Karpas-422 (cell line): ENCODE data around the gene TRIP13. TPM values are rescaled to one million over a fixed set of nuclear protein-coding genes. Genes with fewer than 3 reads are reported as not detected.

Source experiments
- DNase-seq: peaks from one replicate; pipeline ENCODE4 v3.0.0-alpha.2; 2015
- H2AFZ ChIP-seq: fragments of 200-600 bp; sonication (generic); 2 replicates; pipeline ENCODE4 v1.6.1; 2014; ENCODE audit warnings: antibody characterized with exemption, low read length, mixed read lengths
- H3K27ac ChIP-seq: fragments of 200-600 bp; sonication (generic); 2 replicates; pipeline ENCODE4 v1.5.1; 2014; ENCODE audit warnings: mild to moderate bottlenecking, low read length, moderate library complexity
- H3K27me3 ChIP-seq: fragments of 200-600 bp; sonication (generic); 2 replicates; pipeline ENCODE4 v1.6.1; 2014; ENCODE audit warnings: low read length, mixed read lengths
- H3K36me3 ChIP-seq: fragments of 200-600 bp; sonication (generic); 2 replicates; pipeline ENCODE4 v1.6.1; 2014; ENCODE audit warnings: low read length, mixed read lengths; ENCODE audit not compliant: insufficient read depth
- H3K4me1 ChIP-seq: fragments of 200-600 bp; sonication (generic); 2 replicates; pipeline ENCODE4 v1.6.1; 2014; ENCODE audit warnings: mild to moderate bottlenecking, low read length, mixed read lengths
- H3K4me2 ChIP-seq: fragments of 200-600 bp; sonication (generic); 2 replicates; pipeline ENCODE4 v1.6.1; 2014; ENCODE audit warnings: low read length, low read depth, mild to moderate bottlenecking; ENCODE audit not compliant: poor library complexity, severe bottlenecking
- H3K4me3 ChIP-seq: fragments of 200-600 bp; sonication (generic); 2 replicates; pipeline ENCODE4 v1.5.1; 2014; ENCODE audit warnings: mild to moderate bottlenecking, antibody characterized with exemption, low read length, mixed read lengths
- H3K79me2 ChIP-seq: fragments of 200-600 bp; sonication (generic); 2 replicates; pipeline ENCODE4 v1.6.1; 2014; ENCODE audit warnings: mild to moderate bottlenecking, low read length, mixed read lengths
- H3K9ac ChIP-seq: fragments of 200-600 bp; sonication (generic); 2 replicates; pipeline ENCODE4 v1.6.0; 2014; ENCODE audit warnings: low read length
- H3K9me2 ChIP-seq: fragments of 200-600 bp; sonication (generic), shearing (Covaris generic); replicated peaks from 2 replicates; pipeline ENCODE4 v1.6.0; 2014; ENCODE audit warnings: mild to moderate bottlenecking, low read length, moderate library complexity; ENCODE audit not compliant: insufficient read depth
- H3K9me3 ChIP-seq: fragments of 300-700, 200-600 bp; sonication (generic); 2 replicates; pipeline ENCODE4 v1.6.1; 2014; ENCODE audit warnings: low read length, mixed read lengths
- H4K20me1 ChIP-seq: fragments of 200-600 bp; sonication (generic); 2 replicates; pipeline ENCODE4 v1.6.1; 2014; ENCODE audit warnings: mild to moderate bottlenecking, antibody characterized with exemption, low read length, low read depth; ENCODE audit not compliant: insufficient read depth
- total RNA-seq: library from RNA; depleted of rRNA; stranded (reverse); fragments of >200 nt; shearing (Covaris generic); gene quantifications from 2 replicates; pipeline ENCODE4 v1.2.3, GENCODE V29; 2014; ENCODE audit warnings: low replicate concordance

Gene TRIP13
- total RNA-seq, 1 experiment from 2014 or later: 16.3 TPM

- no peak overlapping the region for H2AFZ ChIP-seq
- no peak overlapping the region for H3K4me2 ChIP-seq
- H3K79me2 ChIP-seq: peaks cover 90% of the 10 kb centered on the region
- peaks cover 21% of the 10 kb centered on the region for H3K4me1 ChIP-seq
- peaks cover 46% of the 10 kb centered on the region for H3K36me3 ChIP-seq
- H3K27ac ChIP-seq: no peak overlapping the region
- no peak overlapping the region for H3K9ac ChIP-seq
- no peaks in the 10 kb centered on the region for H3K9me3 ChIP-seq
- H3K4me3 ChIP-seq: no peak overlapping the region
- H4K20me1 ChIP-seq: 0 out of 2 replicates have a peak, but pooled peaks cover 7% of the 10 kb centered on the region
- DNase-seq: no peak
- no peaks in the 10 kb centered on the region for H3K27me3 ChIP-seq
- H3K9me2 ChIP-seq: no peaks in the 10 kb centered on the region
Observed at GRCh38 chr5:889075-889710, 3.5 kb upstream of the TRIP13 start.

- no peak overlapping the region; the same call in 1 of the 2 replicates for H3K27ac ChIP-seq
- H2AFZ ChIP-seq: no peak overlapping the region
- peaks cover 90% of the 10 kb centered on the region for H3K79me2 ChIP-seq
- peaks cover 50% of the 10 kb centered on the region for H3K36me3 ChIP-seq
- peaks cover 24% of the 10 kb centered on the region for H3K4me1 ChIP-seq
- no peak for DNase-seq
- H3K9me3 ChIP-seq: no peaks in the 10 kb centered on the region
- H3K4me2 ChIP-seq: peak overlapping the region; percentile 92
- H3K9ac ChIP-seq: peak overlapping the region; percentile 91
- H3K27me3 ChIP-seq: no peaks in the 10 kb centered on the region
- 0 out of 2 replicates have a peak, but pooled peaks cover 3% of the 10 kb centered on the region for H4K20me1 ChIP-seq
- H3K4me3 ChIP-seq: peak overlapping the region; percentile 99
- no peaks in the 10 kb centered on the region for H3K9me2 ChIP-seq
Observed at GRCh38 chr5:891117-891836, 1.4 kb upstream of the TRIP13 start.

GRCh38 chr5:891837-892393 is 769 bp upstream of the TRIP13 start:
- no peak overlapping the region; the same call in 1 of the 2 replicates for H3K27ac ChIP-seq
- H3K79me2 ChIP-seq: peaks cover 92% of the 10 kb centered on the region
- no peaks in the 10 kb centered on the region for H3K9me2 ChIP-seq
- peak overlapping the region; percentile 99 for H3K4me3 ChIP-seq
- no peak for DNase-seq
- H3K9me3 ChIP-seq: no peaks in the 10 kb centered on the region
- peak overlapping the region; percentile 92 for H3K4me2 ChIP-seq
- H3K36me3 ChIP-seq: peaks cover 56% of the 10 kb centered on the region
- H2AFZ ChIP-seq: no peak overlapping the region
- H3K4me1 ChIP-seq: peaks cover 24% of the 10 kb centered on the region
- H3K9ac ChIP-seq: peak overlapping the region; percentile 91
- no peaks in the 10 kb centered on the region for H3K27me3 ChIP-seq
- H4K20me1 ChIP-seq: 0 out of 2 replicates have a peak, but pooled peaks cover 5% of the 10 kb centered on the region

GRCh38 chr5:893137-893506 is 438 bp downstream of the TRIP13 start:
- peak overlapping the region; percentile 15; the same call in 1 of the 2 replicates for H3K27ac ChIP-seq
- peak; percentile 52 for DNase-seq
- peak overlapping the region; percentile 99 for H3K4me3 ChIP-seq
- H3K9me3 ChIP-seq: no peaks in the 10 kb centered on the region
- peaks cover 86% of the 10 kb centered on the region for H3K79me2 ChIP-seq
- H3K9me2 ChIP-seq: no peaks in the 10 kb centered on the region
- no peaks in the 10 kb centered on the region for H3K27me3 ChIP-seq
- H3K4me2 ChIP-seq: peak overlapping the region; percentile 92
- H3K4me1 ChIP-seq: peaks cover 24% of the 10 kb centered on the region
- H2AFZ ChIP-seq: peak overlapping the region; percentile 26; the same call in 1 of the 2 replicates
- H3K36me3 ChIP-seq: peaks cover 45% of the 10 kb centered on the region
- H3K9ac ChIP-seq: peak overlapping the region; percentile 91
- 0 out of 2 replicates have a peak, but pooled peaks cover 6% of the 10 kb centered on the region for H4K20me1 ChIP-seq

- Histone ChIP-seq H3K9me3 (no peaks in the 10 kb centered on the region), H3K27ac (no peak overlapping the region; the same call in 1 of the 2 replicates), H3K36me3 (peaks cover 39% of the 10 kb centered on the region), H3K4me2 (peak overlapping the region; percentile 92), H3K9me2 (no peaks in the 10 kb centered on the region), H3K9ac (peak overlapping the region; percentile 91), H3K4me3 (peak overlapping the region; percentile 99), H3K4me1 (peaks cover 24% of the 10 kb centered on the region), H2AFZ (peak overlapping the region; percentile 26; the same call in 1 of the 2 replicates), H3K79me2 (peaks cover 80% of the 10 kb centered on the region), H3K27me3 (no peaks in the 10 kb centered on the region), H4K20me1 (0 out of 2 replicates have a peak, but pooled peaks cover 6% of the 10 kb centered on the region)
- DNase-seq: no peak
Observed at GRCh38 chr5:893711-894110, 1.0 kb downstream of the TRIP13 start.

- Histone ChIP-seq H3K9ac (no peak overlapping the region), H2AFZ (no peak overlapping the region), H3K9me3 (no peaks in the 10 kb centered on the region), H3K4me3 (no peak overlapping the region), H4K20me1 (0 out of 2 replicates have a peak, but pooled peaks cover 2% of the 10 kb centered on the region), H3K4me1 (no peaks in the 10 kb centered on the region), H3K9me2 (no peaks in the 10 kb centered on the region), H3K27me3 (no peaks in the 10 kb centered on the region), H3K36me3 (peaks cover 30% of the 10 kb centered on the region; the same call in 1 of the 2 replicates), H3K79me2 (peaks cover 26% of the 10 kb centered on the region), H3K4me2 (no peak overlapping the region), H3K27ac (no peak overlapping the region)
- DNase-seq: no peak
Observed at GRCh38 chr5:900781-901180, 8.1 kb downstream of the TRIP13 start.

- Histone ChIP-seq H3K27me3 (no peaks in the 10 kb centered on the region), H3K27ac (no peak overlapping the region), H3K79me2 (peaks cover 14% of the 10 kb centered on the region), H3K4me2 (no peak overlapping the region), H3K9ac (no peak overlapping the region), H3K36me3 (peaks cover 22% of the 10 kb centered on the region; the same call in 1 of the 2 replicates), H4K20me1 (no peaks in the 10 kb centered on the region), H3K4me3 (no peak overlapping the region), H3K9me3 (no peaks in the 10 kb centered on the region), H2AFZ (no peak overlapping the region), H3K9me2 (no peaks in the 10 kb centered on the region), H3K4me1 (no peaks in the 10 kb centered on the region)
- DNase-seq: no peak
Observed at GRCh38 chr5:902129-902916, 9.6 kb downstream of the TRIP13 start.
